Central memory CD4-positive, alpha-beta T cell (primary cell): Measurements from ENCODE around the gene YIF1A.
"Not testable (repeated sequence)": the region's sequence is repeated elsewhere in the genome, so short reads cannot be mapped to it uniquely, and the experiment has no call there.

Experiments
- DNase-seq: peaks from one replicate; pipeline ENCODE4 v3.0.0; 2022

Gene YIF1A

DNA sequence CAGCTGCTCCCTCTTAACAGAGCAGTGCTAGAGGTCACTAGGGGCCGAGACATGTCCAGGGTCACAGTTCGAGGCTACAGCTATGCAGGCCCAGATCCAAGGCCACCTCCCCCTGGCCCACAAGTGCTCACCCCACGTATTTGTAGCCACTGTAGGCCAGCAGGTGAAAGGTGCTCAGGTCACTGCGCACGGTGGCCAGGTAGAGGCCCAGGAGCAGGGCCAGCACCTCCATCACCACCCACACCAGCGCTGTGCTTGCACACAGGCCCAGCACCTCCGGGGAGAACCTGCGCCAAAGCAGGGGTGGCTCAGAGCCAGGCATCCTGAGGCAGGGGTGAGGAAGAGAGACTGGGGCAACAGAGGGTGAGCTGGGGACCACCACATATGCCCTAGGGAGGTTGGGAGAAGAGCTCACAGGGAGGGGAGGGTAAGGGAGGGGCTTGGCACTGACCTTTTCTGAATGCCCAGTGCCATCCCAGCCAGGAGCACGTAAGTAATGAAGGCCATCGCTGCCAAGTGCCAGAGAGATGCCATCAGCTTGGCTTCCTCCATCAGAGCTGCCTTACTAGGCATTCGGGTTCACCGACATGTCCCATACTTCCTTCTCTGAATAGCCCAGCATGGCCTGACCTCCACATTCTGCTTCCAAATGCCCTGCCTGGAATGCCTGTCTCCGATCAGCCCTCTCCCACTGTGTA lies 3.5 kb downstream of the YIF1A start:
- no peak for DNase-seq

DNA sequence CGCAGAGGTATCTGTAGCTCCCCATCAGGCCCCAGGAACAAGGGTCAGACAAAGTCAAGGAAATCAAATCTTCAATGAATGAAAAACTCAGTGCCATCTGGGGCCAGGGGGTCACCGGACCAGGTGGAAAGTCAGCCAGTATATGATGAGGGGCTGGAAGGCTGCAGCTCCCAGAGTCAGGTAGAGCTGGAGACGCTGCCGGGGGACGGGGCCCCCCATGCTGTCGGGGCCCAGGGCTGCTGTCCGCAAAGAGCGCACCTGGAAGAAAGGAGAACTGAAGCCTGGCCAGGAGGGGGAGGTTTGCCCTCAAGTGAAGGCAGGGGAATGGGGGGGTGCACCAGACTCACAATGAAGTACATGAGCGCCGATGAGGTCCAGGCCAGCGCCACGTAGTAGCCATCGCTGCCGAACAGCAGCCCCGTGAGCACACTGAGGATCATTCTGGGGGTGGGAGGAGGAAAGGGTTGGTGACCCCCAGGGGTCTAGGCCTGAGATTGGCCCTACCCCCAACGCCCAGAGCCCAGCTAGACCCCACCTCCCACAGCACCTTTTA lies 4.3 kb downstream of the YIF1A start:
- DNase-seq: no peak

DNA sequence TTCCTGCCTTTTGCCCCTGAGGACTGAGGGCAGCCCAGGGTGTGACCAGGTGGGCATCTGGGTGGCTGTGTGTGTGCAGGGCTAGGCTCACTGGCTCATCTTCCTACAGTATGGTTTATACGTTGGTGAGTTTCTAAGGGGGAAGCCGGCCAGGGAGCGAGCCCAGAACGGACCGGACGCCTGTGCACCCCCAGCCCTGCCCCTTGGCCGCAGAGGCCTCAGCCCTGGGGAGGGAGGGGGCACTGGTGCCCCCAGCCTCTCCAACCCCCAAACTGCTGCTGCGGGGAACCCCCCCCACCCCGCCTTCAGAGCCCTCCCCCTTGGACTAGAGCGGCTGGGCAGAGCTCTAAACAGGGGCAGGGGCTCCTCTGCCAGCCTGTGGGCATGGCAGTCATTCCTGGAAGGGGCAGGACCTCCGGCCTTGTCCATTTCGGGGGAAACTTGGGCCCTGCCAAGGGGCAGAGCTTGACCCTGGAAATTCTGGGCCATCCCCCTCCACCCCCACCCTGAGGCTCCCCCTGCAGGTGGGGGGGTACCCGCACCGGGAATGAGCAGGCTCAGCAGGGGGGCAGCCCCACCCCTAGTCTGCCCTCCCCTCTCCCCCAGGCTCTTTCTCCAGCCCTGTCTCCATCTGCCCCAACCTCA lies 5.4 kb downstream of the YIF1A start:
- no peak for DNase-seq

DNA sequence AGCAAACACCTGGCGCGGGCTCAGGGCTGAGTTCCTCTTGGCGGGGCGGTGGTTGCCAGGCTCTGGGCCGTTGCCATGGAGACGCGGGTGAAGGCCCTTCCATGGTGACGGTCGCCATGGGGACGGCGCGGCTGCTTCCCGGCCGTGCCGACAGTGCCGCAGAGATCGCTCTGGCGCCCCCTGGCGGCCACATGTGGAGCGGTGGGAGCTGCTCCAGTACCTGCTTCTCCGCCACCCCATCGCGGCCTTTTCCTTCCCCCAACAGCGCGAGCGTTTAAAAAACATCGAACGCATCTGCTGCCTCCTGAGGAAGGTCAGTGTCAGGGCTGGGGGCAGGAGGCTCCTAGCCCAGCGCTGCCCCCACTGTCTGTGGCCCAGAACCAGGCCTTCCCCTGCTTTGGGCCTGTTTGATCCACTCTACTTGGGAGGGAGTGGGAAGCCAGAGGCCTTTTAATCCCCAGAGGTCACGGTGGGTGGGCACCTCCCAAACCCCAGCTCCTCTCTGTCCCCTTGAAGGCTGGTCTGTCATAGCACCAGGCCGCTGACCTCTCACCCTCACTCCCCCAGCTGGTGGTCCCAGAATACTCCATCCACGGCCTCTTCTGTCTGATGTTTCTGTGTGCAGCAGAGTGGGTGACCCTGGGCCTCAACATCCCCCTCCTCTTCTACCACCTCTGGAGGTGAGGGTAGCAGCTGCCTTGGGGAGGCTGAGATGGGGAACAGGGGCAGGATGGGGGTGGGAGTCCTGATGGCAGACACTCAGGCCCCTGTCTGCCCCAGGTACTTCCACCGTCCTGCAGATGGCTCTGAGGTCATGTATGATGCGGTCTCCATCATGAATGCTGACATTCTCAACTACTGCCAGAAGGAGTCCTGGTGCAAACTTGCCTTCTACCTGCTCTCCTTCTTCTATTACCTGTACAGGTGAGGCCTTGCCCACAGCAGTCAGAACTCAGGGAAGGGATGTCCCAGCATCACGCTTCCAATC lies 6.2 kb downstream of the YIF1A start:
- peak; percentile 98 for DNase-seq

DNA sequence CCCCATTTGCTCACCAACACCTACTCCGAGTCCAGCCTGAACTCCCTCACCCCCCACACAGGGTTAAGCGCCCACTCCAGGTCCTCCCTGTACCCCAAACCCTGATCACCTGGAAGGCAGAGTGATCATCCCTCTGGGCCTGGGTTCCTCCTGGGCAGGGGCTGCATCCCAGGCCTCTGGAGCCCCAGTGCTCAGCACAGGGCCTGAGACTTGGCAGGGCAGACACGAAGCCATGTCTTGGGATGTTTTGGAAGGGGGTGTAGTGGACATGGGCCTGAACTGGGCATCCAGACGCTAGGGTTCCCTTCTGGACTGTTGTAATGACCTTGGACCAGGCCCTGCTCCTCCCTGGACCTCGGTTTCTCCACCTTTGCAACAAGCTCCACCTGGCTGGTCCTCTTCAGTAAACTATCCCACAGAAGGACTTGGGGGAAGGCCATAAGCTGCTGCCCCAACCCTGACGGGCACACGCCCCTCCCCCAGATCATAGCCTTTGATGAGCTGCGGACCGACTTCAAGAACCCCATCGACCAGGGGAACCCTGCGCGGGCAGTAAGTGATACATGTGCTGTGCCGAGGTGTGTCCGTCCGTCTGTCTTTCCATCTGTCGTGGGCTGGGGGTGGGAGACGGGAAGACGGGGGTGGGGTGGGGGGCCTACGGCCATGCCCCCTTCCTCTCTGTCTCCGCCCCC lies 7.0 kb downstream of the YIF1A start:
- no peak for DNase-seq

DNA sequence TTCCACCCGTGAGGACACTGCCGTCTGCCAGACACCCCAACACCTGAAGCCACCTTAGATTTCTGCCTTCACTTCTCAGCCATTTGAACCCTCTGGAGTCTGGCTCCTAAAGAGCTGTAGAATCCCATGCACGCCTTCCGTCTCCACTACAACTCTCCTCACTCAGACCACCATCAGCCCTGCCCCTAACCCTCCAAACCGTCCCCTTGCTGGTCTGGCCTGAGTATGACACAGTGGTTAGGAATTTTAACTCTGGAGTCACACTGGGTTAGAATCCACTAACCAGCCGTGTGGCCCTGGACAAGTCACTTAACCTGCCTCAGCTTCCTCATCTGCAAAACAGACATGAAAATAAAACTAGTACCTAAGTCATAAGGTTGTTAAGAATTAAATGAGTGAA lies 7.9 kb downstream of the YIF1A start:
- no peak for DNase-seq

DNA sequence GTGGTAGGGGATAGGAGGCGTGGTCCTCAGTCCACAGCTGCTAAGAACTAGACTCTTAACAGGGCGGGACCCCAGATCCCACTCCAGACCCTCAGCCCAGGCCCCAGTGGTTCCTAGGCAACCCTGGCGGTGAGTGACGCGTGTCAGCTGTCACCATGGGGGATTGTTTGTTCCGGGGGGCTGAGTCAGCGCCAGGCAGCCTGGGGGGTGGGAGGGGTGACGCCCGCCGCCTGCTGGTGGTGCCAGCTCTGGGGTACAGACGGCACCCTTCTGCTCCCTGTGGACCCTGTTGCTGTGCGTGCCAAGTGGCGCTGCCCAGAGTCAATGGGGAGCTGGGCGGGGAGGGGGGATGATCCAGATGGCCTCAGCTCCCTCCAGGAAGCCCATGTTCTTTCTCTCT lies 8.5 kb downstream of the YIF1A start:
- no peak for DNase-seq

DNA sequence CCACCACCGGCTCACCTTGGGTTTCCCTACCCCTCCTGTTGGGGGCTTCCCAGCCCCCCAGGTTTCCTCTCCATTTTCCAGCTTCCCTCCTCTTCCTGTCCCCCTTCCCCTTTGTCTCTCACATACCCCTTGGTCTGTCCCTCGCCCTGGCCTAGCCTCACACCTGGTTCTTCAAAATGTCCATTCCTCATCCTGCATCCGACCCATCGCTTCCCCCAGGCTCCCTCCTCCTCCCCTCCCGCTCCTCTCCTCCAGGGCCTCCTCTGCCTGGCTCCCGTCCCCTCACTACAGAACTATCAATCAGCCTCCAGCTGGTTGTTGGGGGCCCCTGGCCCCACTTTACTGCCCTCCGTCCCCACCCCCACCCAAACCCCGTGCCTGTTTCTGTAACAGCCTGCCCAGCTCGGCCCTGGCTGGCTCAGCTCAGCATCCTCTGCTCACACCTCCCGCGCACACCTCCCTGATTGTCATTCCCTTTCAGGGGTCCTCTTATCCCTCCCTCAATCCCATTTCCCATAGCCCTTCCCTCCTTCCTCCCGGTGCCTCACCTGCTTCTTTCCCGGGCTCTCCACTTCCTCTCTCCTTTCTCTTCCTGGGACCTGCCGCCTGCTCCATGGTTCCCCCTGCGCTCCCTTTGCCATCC lies 9.7 kb downstream of the YIF1A start:
- no peak for DNase-seq

DNA sequence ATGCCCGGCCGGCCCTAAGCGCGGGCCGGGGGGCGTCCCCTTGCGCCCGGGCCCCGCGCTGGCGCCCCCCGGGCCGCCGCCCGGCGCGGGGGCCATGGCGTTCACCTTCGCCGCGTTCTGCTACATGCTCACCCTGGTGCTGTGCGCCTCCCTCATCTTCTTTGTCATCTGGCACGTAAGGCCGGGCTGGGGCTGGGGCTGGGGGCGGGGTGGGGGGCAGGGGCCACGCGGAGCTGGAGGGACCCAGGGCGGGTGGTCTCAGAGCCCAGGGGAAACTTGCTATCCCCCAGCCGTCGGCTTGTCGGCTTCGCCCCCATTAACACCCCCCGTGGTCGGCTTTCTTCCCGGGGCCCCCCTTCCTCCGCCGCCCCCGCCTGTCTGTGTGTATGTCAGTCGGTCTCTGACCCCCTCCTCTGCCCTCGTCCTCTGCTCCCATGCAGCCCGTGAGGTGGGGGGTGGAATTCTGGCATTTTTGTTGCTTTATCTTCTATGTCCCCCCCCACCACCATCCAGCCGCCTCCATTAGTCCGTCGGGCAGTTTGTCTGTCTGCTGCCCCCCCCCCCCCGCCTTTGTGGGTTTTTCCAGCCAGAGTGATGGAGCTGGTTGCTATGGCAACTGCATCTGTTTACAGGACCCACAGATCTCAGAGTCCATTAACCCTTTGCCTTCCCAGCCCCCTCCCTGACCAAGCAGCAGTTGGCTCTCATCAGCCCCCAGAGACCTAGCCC lies 10.4 kb downstream of the YIF1A start:
- no peak for DNase-seq

DNA sequence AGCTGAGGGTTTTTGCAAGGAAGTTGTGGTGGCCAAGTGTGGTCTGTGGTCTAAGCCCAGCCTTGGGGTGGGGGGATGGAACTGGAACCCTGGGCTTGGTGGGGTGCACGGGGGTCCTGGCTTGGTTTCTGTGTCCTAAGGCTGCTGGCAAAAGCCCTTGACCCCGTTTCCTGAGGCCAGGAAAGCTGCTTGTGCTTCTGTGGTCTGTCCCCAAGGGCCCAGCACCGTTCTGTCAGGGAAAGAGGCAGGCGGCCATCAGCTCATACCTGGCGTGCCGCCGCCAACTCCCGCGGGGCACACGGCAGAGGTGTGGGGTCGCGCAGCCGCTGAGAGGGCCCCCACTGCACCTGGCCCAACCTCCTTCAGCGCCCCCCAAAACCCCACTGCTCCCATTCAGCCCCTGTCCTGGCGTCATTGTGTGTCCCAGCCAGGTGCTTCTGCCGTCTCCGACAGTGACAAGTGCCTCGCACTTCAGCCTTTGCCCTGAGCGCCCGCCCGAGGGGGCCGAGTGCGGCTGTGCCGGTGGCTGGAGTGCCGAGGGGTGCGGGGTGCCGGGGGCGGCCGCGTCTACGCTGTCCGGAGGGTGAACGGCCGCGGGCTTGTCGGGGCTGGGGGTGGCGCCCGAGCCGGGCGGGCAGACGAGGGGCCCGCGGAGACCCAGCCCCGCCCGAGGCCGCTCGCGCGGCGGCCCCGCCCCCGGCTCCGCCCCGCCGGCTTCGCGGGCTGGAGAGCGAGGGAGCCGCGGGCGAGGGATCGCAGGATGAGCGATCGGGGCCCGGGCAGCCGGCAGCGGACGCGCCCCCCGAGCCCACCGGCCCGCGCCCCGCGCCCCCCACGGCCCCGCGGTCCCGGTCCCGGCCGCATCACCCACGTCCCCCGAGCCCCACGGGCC lies 11.2 kb downstream of the YIF1A start, which contains the start of gene CNIH2:
TSS of gene CNIH2 (plus strand) at position 705 of the 892 bp plus-strand sequence. CDS start 282 bp downstream, outside the sequence.
- DNase-seq: peak; percentile 46

DNA sequence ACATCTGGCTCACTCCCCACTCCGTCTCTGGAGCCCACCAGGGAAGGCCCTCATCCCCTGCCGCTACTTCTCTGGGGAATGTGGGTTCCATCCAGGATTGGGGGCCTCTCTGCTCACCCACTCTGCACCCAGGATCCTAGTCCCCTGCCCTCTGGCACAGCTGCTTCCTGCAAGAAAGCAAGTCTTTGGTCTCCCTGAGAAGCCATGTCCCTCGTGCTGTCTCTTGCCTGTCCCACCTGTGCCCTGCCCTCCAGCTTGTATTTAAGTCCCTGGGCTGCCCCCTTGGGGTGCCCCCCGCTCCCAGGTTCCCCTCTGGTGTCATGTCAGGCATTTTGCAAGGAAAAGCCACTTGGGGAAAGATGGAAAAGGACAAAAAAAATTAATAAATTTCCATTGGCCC lies 11.9 kb downstream of the YIF1A start:
- not testable (repeated sequence) for DNase-seq

DNA sequence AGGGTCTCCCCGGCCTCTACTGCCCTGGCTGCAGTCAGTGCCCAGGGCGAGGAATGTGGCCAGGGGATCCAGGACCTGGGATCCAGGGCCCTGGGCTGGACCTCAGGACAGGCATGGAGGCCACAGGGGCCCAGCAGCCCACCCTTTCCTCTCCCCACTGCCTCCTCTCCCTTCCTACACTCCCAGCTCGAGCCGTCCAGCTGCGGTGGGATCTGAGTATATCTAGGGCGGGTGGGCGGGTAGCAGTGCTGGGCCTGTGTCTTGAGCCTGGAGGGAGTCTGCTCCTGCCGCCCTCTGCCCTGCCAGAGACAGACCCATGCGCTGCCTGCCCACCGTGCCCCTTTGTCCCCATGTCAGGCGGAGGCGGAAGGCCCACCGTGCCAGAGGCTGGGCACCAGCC lies 12.3 kb downstream of the YIF1A start:
- not testable (repeated sequence) for DNase-seq

DNA sequence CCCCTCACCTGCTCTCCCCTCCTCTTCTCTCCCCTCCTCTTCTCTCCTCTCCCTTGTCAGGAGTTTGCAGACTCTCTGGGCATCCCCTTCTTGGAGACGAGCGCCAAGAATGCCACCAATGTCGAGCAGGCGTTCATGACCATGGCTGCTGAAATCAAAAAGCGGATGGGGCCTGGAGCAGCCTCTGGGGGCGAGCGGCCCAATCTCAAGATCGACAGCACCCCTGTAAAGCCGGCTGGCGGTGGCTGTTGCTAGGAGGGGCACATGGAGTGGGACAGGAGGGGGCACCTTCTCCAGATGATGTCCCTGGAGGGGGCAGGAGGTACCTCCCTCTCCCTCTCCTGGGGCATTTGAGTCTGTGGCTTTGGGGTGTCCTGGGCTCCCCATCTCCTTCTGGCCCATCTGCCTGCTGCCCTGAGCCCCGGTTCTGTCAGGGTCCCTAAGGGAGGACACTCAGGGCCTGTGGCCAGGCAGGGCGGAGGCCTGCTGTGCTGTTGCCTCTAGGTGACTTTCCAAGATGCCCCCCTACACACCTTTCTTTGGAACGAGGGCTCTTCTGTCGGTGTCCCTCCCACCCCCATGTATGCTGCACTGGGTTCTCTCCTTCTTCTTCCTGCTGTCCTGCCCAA lies 12.8 kb downstream of the YIF1A start:
- no peak for DNase-seq

DNA sequence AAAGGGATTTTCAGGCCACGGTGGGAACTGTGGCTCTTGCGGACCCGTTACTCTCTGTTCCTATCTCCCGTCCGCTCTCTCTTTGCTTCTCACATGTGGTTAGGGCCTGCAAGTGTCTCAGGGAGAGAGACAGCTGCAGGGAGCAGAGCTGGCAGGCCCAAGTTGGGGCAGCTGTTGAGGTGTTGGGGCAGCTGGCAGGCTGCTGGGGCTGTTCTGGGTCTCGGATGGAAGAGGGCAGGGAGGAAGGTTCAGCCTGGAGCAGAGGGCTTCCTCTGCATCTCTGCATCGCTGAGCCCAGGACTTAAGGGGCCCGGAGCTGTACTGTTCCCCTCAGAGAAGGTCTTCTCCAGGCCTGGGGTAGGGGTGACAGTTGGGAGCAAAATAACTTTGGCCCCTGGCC lies 13.5 kb downstream of the YIF1A start:
- DNase-seq: no peak

DNA sequence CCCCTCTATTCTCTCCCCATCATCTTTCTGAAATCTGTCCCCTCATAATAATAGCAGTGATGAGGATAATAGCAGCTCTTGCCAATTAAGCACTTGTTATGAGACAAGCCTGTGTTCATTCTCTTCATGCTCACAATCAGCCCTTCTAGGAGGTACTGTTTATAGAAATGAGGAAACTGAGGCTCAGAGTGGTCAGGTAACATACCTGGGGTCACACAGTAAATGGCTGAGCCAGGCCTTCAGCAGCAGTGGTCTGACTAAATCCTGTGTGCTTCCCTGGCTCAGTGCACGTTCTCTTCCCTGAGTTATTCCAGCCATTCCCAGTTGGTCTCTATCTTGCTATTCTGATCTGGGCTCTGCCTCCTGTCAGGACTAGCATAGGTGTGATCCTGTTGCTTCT lies 14.7 kb downstream of the YIF1A start:
- DNase-seq: no peak

DNA sequence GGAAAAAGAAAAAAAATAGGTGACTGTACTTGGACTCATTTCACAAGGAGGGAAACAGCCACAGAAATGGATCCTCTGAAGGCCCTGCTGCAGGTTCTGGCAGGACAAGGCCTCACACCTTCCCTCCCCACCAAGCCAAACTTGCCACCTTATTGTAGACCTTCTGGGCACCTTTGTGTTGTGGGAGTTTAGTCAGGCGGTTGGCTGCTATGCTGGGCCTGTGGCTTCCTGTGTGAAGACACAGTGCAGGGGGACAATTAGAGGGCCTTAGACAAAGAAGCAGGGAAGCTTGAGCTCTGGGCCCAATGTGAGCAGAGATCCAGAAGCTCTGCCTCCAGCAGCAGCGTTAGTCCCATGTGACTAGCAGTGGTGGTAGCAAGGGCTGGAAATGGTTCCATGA lies 16.3 kb downstream of the YIF1A start:
- DNase-seq: no peak

DNA sequence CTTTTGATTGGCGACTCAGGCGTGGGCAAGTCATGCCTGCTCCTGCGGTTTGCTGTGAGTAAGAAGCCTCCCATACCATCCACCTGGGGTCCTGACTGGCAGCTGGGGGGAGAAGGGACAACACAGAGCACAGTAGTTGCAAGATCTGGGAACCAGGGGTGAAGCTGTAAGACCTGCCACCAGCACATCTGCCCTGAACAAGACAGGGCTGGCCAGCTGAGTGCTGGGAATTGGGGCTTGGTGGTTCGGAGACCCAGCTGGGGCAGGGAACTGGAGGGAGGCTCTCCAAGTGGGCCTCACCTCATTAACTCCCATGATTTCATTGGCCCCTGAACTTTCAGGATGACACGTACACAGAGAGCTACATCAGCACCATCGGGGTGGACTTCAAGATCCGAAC lies 17.1 kb downstream of the YIF1A start:
- DNase-seq: no peak

DNA sequence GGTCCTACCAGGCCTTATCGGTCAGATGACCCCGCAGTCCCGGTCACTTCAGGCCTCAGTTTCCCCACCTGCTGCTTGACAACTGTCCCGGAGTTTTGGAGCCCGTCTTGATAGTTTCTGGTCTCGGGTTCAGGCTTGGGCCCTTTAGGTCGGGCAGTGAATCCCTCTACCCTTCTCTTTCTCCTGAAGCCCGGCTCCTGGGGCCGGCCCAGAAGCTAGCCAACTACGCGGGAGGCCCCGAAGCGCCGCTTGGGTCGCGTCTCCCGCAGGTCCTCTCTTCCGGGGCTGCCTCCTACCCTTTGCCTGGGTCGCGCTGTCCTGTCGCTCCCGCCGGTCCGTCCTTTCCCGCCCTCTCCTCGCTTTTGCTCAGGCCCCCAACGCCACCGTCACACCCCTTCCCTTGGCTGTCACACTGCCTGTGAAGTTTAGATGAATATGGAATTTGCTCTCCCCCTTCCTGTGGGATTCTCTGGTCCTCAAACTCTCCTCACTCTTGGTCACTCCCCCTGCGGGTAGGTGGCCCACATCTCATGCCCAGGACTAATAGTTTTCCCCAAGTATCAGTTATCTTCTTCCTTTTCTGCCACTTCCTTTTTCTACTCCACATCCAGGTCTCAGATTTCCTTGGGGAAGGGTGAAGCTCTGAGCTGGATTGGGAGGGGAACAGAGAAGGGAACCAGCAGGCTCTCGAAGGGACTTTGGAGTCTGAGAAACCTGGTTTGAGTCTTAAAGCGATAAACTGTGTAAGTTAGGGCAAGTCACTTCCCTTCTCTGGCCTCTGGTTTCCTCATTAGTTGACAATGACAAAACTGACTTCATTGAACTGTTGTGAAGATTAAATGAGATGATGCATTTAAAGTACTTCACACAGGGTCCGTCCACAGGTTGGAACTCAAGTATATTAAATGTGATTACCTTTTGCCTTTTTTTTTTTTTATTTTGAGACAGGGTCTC lies 19.7 kb downstream of the YIF1A start:
- no peak for DNase-seq
